Measurements from ENCODE around the gene MSRB2. TPM values are rescaled to one million over a fixed set of nuclear protein-coding genes. Genes with fewer than 3 reads are reported as not detected.

MSRB2 gene
- total and polyA plus RNA-seq, 2 of the 8 experiments (the other 6 are each of a cell fraction or from before 2014, with no cell fraction given), result 11.0 to 13.9 TPM

- no peak overlapping the region for H4K8ac ChIP-seq (ENCODE audit: extremely low read depth, insufficient read depth, low read length)
- TF ChIP-seq CTCF (IDR thresholded peaks at IDR 0.05; ENCODE audit: control extremely low read depth in 1 of 3, insufficient read depth in 1 of 3, low read depth in 1 of 3, low read length in 3 of 3) (no peak), KDM1A (IDR thresholded peaks at IDR 0.05; ENCODE audit: borderline replicate concordance, low read length) (no peak), ZNF274 (IDR thresholded peaks at IDR 0.05; ENCODE audit: borderline replicate concordance, extremely low read depth, low read length) (no peak), KDM4A (IDR thresholded peaks at IDR 0.05; ENCODE audit: low read depth, low read length, severe bottlenecking) (no peak)
- DNase-seq (ENCODE audit: low read depth in 1 of 2, low spot score in 2 of 2) (no peak), FAIRE-seq (no peak)
- no peak overlapping the region for H2BK15ac ChIP-seq (ENCODE audit: low read length)
- no peak overlapping the region for H3K4me2 ChIP-seq (ENCODE audit: insufficient read depth in 1 of 2, low read depth in 2 of 2, low read length in 2 of 2)
- no peak overlapping the region for H2BK5ac ChIP-seq (ENCODE audit: low read depth, low read length)
- H3K9me3 ChIP-seq (ENCODE audit: insufficient read depth in 2 of 2, low read depth in 1 of 2, low read length in 1 of 2), result no peaks in the 10 kb centered on the region
- no peaks in the 10 kb centered on the region for H4K20me1 ChIP-seq (replicated peaks in 1 of 2; ENCODE audit: control insufficient read depth in 1 of 2, insufficient read depth in 2 of 2, low read length in 2 of 2)
- no peak overlapping the region for H3K56ac ChIP-seq (replicated peaks; ENCODE audit: insufficient read length, low read depth, low read length)
- no peak overlapping the region for H2AK5ac ChIP-seq (ENCODE audit: low read depth, low read length)
- no peaks in the 10 kb centered on the region for H3K79me1 ChIP-seq (ENCODE audit: low read depth, low read length)
- no peak overlapping the region for H3K4me3 ChIP-seq (ENCODE audit: extremely low read depth in 1 of 4, insufficient read depth in 2 of 4, low read depth in 3 of 4, low read length in 4 of 4)
- no peak overlapping the region for H2AFZ ChIP-seq (ENCODE audit: low read length)
- H3K27ac ChIP-seq (ENCODE audit: low read depth, low read length), result no peak overlapping the region
- H2BK12ac ChIP-seq (ENCODE audit: low read depth, low read length), result no peak overlapping the region
- H2BK120ac ChIP-seq (replicated peaks; ENCODE audit: low read depth, low read length), result no peak overlapping the region
- H2BK20ac ChIP-seq (ENCODE audit: low read length), result no peak overlapping the region
- no peak overlapping the region for H3K9ac ChIP-seq (replicated peaks in 1 of 4; ENCODE audit: extremely low read depth in 1 of 4, low read depth in 3 of 4, low read length in 3 of 4)
- ChIA-PET POLR2A (ENCODE audit: partially characterized antibody) (no interaction called here), CTCF (ENCODE audit: partially characterized antibody) (interaction anchor here (1.9 kb wide), 1 partner anchor 38 kb away, joined by 6 read pairs; no protein-coding TSS in a partner anchor)
- H4K5ac ChIP-seq (ENCODE audit: insufficient read length, low read depth, low read length), result no peak overlapping the region
- no peaks in the 10 kb centered on the region for H3K36me3 ChIP-seq (ENCODE audit: control insufficient read depth in 2 of 4, insufficient read depth in 4 of 4, low read length in 3 of 4)
- 86% methylated on average over 11 of the region's 11 CpGs; no CpG with 5 or more reads in 1 of the 2 experiments for WGBS, 2 experiments (ENCODE audit: extremely low coverage in 1 of 2, insufficient coverage in 1 of 2, insufficient read length in 1 of 2, insufficient replicate concordance in 2 of 2, low coverage in 1 of 2, low lambda C conversion rate in 2 of 2, missing lambda C conversion rate in 1 of 2)
- no peaks in the 10 kb centered on the region for H3K4me1 ChIP-seq (replicated peaks in 1 of 4; ENCODE audit: control insufficient read depth in 3 of 4, insufficient read depth in 4 of 4, low read length in 3 of 4)
- H3K23me2 ChIP-seq (ENCODE audit: low read depth, low read length), result no peaks in the 10 kb centered on the region
- no peak overlapping the region for H3K14ac ChIP-seq (ENCODE audit: insufficient read length)
- H4K91ac ChIP-seq (replicated peaks; ENCODE audit: insufficient read length, low read length), result no peak overlapping the region
- H3K4ac ChIP-seq (replicated peaks; ENCODE audit: insufficient read length, low read depth, low read length), result no peak overlapping the region
- H3K18ac ChIP-seq (ENCODE audit: extremely low read depth, low read length), result no peak overlapping the region
- no peaks in the 10 kb centered on the region for H3K27me3 ChIP-seq (replicated peaks in 1 of 4; ENCODE audit: control insufficient read depth in 3 of 4, extremely low read depth in 1 of 4, insufficient read depth in 3 of 4, low read length in 3 of 4)
- no peaks in the 10 kb centered on the region for H3K79me2 ChIP-seq (ENCODE audit: control insufficient read depth in 1 of 2, insufficient read depth in 2 of 2, low read length in 2 of 2)
- H3K23ac ChIP-seq (ENCODE audit: insufficient read length), result no peak overlapping the region
Measured at GRCh38 chr10:23120001-23120934, 24.9 kb downstream of the MSRB2 start.
